HG02588 (cell line): ENCODE results near the gene PDZD8.
A peak's percentile ranks its signal among the peaks of the same experiment; 100 is the strongest.

Experiments used
- ATAC-seq: cut with Tn5 transposase; IDR thresholded peaks from one replicate; pipeline ENCODE4 v1.9.1; 2021; ENCODE audit warnings: mild to moderate bottlenecking, moderate library complexity; ENCODE audit not compliant: unreplicated experiment

The PDZD8 gene, protein sequence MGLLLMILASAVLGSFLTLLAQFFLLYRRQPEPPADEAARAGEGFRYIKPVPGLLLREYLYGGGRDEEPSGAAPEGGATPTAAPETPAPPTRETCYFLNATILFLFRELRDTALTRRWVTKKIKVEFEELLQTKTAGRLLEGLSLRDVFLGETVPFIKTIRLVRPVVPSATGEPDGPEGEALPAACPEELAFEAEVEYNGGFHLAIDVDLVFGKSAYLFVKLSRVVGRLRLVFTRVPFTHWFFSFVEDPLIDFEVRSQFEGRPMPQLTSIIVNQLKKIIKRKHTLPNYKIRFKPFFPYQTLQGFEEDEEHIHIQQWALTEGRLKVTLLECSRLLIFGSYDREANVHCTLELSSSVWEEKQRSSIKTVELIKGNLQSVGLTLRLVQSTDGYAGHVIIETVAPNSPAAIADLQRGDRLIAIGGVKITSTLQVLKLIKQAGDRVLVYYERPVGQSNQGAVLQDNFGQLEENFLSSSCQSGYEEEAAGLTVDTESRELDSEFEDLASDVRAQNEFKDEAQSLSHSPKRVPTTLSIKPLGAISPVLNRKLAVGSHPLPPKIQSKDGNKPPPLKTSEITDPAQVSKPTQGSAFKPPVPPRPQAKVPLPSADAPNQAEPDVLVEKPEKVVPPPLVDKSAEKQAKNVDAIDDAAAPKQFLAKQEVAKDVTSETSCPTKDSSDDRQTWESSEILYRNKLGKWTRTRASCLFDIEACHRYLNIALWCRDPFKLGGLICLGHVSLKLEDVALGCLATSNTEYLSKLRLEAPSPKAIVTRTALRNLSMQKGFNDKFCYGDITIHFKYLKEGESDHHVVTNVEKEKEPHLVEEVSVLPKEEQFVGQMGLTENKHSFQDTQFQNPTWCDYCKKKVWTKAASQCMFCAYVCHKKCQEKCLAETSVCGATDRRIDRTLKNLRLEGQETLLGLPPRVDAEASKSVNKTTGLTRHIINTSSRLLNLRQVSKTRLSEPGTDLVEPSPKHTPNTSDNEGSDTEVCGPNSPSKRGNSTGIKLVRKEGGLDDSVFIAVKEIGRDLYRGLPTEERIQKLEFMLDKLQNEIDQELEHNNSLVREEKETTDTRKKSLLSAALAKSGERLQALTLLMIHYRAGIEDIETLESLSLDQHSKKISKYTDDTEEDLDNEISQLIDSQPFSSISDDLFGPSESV

DNA sequence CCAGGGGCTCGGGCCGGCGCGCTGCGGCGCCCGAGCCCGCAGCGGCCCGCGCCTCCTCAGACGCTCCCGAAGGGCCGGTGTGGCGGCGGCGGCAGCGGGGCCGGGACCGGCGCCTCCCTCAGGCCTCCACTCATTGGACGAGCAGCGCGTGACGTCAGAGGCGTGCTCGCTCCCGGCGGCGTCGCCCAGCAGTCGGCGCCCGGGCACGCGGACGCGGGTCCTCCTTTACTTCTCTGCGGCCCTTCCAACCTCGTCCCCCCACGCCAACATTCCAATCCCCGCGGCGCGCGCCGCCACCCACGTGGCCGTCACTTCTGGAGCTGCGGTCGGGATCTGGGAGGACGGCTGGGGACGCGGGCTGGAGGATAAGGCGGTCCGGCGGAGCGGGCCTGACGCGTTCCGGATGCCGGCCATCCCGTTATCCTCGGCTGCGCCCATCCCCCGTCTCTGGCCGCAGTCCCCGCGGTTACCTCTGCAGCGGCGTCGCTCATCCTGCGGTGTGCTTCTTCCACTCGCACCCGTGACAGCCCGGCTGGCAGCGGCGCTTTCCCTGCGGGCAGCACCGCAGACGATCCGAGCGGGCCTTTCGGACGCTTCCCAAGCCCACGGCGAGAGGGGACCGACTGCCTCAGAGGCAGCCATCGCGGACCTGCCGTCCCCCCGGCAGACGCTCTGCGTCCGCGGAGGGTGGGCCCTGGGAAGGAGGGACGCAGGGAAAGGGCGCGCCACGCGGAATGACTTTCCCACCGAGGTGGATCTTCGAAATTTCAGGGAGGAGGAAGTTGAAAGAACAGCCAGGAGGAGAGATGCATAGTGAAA, at the start of gene PDZD8:
PDZD8 (minus strand) TSS at position 81 of the 819 bp plus-strand sequence. CDS start 213 bp downstream, outside the sequence.
- peak; percentile 91 for ATAC-seq

GRCh38 chr10:117424171-117424570, 48.9 kb upstream of the PDZD8 start:
- no peak for ATAC-seq

DNA sequence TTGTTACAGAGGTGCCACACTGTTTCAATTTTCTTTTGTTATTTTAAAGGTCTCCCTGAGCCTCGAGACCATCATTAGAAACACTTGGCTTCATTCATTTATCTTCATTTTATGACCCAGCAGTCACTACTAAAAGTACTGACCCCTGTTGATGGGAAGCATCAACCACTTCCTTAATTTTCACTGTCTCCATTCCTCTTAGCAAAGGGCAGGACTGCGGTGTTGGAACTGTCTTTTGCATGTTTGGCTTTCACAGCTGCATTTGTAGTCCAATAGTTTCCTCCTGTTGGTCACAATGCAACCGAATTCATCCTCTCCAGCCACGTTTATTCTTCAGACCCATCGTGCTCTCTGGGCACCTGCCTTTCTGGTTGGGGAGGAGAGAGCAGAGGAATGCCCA, 46.7 kb upstream of the PDZD8 start:
- no peak for ATAC-seq

GRCh38 chr10:117420768-117421167, 45.5 kb upstream of the PDZD8 start:
- no peak for ATAC-seq

GRCh38 chr10:117419921-117420320, 44.7 kb upstream of the PDZD8 start:
- no peak for ATAC-seq

DNA sequence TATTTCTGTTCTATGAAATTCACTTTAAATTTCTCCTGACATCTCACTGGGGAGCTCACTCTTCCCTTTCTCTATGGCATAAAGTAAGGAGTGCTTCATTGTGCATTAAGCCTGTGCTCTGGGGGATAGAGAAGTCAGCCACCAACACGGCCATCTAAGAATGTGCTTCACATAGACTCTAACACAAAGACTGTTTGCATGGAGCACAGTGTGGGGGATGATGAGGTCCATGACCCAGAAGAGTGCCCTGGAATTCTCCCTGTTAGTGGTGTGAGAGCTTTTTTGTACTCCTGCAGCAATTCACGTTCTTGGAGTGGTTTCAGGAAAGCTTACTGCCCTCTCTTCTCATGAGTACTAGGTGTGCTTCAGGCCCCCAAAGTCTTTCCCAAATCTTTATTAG, 43.9 kb upstream of the PDZD8 start:
- ATAC-seq: no peak

DNA sequence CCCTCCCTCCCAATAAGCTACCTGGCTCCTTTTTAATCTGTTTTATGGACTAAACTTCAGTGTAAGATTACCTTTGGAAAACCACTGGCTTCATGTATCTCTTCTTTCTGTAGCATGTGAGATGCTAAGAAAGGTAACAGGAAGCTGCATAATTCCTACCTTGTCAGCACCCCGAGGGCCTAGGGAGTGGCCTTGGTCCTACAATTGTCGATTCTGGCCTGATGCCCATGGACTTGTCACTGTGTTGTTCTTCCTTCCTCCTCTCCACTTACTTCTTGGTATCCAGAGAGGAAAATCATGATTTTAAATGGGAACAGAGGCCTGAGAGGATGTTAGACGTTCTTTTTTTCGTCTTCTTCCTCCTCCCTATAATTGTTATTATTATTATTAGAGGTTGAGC, 42.9 kb upstream of the PDZD8 start:
- ATAC-seq: no peak

DNA sequence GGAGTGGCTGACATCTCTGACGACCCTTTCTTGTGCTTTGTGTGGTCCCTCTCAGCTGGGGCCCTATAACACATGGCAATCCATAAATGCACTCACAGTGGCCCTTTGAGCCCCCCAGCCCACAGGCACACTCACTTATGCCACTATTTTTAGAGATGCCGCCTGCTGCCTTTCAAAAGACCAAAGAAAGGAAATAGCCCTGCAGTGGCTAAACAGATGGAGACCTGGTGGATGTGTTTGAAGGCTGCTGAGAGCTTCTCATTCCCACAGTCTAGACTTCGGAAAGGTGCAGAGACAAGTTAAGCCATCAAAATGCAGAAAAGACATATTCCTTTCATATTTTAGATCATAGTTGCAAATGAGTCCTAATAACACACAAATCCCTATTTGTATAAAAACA, 42.0 kb upstream of the PDZD8 start:
- ATAC-seq: no peak

DNA sequence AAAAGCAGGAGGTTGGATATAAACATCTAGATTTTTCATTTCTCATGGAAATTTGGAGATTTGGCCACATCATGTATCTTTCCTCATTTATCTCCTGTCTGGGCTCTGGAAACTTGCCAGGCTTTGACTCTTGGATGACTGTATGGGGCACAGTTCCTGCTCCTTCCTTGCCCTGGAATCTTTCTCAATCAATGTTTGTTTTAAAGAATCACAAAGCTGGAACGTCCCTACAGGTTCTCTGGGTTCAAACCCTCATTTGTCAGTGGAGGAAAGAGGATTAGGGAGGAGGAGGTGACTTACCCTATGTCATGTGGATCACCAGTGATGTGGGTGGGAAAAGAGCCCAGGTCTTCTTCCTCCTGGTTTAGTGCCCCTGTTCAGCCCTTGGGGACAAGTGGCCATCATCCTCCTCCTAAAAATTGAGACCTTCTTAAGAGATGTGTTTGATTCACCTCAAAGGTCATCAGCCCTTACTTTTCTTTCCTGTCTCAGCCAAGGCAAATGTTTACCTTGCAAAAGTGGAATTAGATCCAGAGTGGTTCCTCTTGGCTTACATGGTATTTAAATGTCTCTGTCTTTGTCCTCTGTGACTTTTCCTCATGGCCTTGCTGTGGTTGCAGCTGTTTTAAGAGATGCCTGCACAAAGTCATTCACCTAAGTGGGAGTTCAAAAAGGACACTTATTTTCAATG, 38.8 kb upstream of the PDZD8 start:
- no peak for ATAC-seq

DNA sequence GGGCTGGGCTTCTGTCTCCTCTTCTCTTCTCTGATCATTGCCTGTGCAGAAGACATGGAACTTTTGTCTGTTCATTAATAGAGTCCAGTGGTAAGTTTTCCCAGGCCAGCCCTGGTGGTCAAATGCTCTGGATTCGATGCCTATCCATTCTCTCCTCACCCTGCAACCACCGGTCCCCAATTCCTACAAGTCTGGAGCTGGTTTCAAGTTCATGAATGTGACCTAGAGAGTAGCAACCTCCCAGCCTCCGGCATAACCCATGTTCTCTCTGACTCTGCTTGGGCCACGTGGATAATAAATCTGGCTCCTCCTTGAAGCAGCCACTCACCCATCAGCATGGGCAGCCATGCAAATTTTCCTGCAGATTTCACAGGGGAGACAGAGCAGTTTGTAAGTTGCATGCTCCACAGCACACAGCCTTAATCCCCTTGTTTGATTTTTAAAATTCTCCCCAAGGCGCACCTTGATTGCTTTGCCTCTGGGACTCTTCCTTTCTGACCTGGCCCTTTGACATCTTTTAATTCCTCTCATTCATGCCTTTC, 37.3 kb upstream of the PDZD8 start:
- no peak for ATAC-seq

DNA sequence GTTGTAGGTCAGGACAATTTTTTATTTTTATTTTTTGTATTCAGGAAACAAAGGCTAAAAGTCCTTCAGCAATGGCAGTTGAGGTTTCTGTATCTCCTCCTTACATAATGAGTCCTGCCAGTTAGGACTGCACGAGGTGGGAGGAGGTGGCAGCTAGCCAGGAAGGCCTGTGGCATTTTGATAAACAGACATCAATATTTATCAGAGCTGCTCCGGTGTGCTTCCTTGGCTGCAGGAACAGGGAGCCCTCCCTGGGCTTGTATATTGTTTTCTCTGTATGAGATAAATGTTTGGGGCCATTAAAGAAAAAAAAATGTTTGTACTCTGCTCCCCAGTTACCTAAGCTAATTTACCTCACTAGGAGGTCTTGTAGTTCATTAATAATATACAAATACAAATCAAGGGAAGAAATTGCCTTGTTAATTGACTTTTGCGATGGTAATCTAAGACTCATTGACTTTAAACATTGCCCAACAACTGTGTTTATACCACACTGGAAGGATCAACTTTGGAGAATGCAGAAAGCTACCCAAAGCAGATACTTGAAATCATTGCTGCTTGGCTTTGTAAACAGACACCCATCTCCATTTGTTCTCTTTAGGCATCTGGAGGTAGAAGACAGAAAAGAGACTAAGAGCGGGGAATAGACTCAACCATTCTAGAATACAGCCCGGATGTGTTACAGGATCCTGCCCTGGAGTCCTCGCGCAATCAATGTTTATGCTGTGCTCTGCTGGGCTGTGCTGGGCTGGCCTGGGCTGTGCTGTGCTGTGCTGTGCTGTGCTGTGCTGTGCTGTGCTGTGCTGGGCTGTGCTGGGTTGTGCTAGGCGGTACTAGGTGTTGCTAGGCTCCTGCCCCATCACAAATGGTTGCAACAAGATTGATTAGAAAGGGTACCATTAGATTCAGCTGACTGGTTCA, 36.5 kb upstream of the PDZD8 start:
- no peak for ATAC-seq

DNA sequence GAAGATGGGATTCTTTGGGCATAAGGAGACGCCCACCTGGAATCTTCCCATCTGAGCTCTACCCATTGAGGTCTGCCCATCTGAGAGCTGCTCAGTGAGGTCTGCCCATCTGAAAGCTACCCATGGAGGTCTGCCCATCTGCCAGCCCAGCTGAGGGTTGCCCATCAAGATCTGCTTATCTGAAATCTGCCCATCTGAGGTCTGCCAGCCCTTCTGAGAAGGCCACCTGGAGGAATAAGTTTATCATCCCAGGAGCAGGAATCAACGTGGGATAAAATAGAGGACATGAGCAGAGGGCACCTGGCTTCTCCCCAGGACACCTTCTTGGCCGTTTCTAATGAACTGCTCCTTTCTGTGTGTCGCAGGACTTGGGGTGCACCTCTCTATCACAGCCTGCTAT, 35.3 kb upstream of the PDZD8 start:
- ATAC-seq: no peak

GRCh38 chr10:117409549-117410305, 34.5 kb upstream of the PDZD8 start:
- no peak for ATAC-seq

- no peak for ATAC-seq
Measured at GRCh38 chr10:117408436-117409384, 33.5 kb upstream of the PDZD8 start.

- ATAC-seq: no peak
Measured at GRCh38 chr10:117405730-117406129, 30.5 kb upstream of the PDZD8 start.

DNA sequence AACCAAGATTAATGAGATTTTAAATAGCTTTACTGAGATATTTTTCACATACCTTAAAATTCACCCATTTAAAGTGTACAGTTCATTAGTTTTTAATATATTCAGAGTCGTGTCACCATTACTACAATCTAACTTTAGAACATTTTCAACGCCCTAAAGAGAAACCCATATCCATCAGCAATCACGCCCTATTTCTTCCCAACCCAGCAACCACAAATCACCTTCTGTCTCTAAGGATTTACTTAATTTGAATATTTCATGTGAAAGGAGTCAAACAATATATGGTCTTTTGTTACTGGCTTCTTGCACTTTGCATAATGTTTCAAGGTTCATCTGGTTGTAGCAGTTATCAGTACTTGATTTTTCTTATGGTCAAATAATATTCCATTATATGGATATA, 25.1 kb upstream of the PDZD8 start:
- ATAC-seq: no peak
